ENCODE data around the gene SPSB1. TPM values are rescaled to one million over a fixed set of nuclear protein-coding genes. Genes with fewer than 3 reads are reported as not detected.

The SPSB1 gene
- total RNA-seq, 1 donor from 2014 or later, result 60.0 TPM

- H3K27me3 ChIP-seq (ENCODE audit: control insufficient read depth, insufficient read depth, low read length), result no peaks in the 10 kb centered on the region
- no peak for TF ChIP-seq CTCF (IDR thresholded peaks at IDR 0.05; ENCODE audit: insufficient read depth, low read length, poor library complexity, severe bottlenecking)
- H3K36me3 ChIP-seq (ENCODE audit: control insufficient read depth, insufficient read depth, low read length), result no peaks in the 10 kb centered on the region
- no peak for DNase-seq (ENCODE audit: low read depth)
- H3K4me3 ChIP-seq (ENCODE audit: low read depth, low read length), result no peak overlapping the region
These were observed 30.4 kb upstream of the SPSB1 start for GRCh38 chr1:9262096-9262986.

GRCh38 chr1:9263276-9263855 is 29.3 kb upstream of the SPSB1 start:
- Histone ChIP-seq H3K27me3 (ENCODE audit: control insufficient read depth, insufficient read depth, low read length) (no peaks in the 10 kb centered on the region), H3K36me3 (ENCODE audit: control insufficient read depth, insufficient read depth, low read length) (no peaks in the 10 kb centered on the region), H3K4me3 (ENCODE audit: low read depth, low read length) (no peak overlapping the region)
- DNase-seq (ENCODE audit: low read depth), result no peak
- no peak for TF ChIP-seq CTCF (IDR thresholded peaks at IDR 0.05; ENCODE audit: insufficient read depth, low read length, poor library complexity, severe bottlenecking)

- TF ChIP-seq CTCF (IDR thresholded peaks at IDR 0.05; ENCODE audit: insufficient read depth, low read length, poor library complexity, severe bottlenecking), result no peak
- DNase-seq (ENCODE audit: low read depth), result no peak
- no peaks in the 10 kb centered on the region for H3K36me3 ChIP-seq (ENCODE audit: control insufficient read depth, insufficient read depth, low read length)
- no peak overlapping the region for H3K4me3 ChIP-seq (ENCODE audit: low read depth, low read length)
- no peaks in the 10 kb centered on the region for H3K27me3 ChIP-seq (ENCODE audit: control insufficient read depth, insufficient read depth, low read length)
These were observed 28.5 kb upstream of the SPSB1 start for GRCh38 chr1:9263984-9264872.

GRCh38 chr1:9265037-9265436 is 27.7 kb upstream of the SPSB1 start:
- DNase-seq (ENCODE audit: low read depth), result no peak
- no peak overlapping the region for H3K4me3 ChIP-seq (ENCODE audit: low read depth, low read length)
- no peaks in the 10 kb centered on the region for H3K27me3 ChIP-seq (ENCODE audit: control insufficient read depth, insufficient read depth, low read length)
- H3K36me3 ChIP-seq (ENCODE audit: control insufficient read depth, insufficient read depth, low read length), result no peaks in the 10 kb centered on the region
- TF ChIP-seq CTCF (IDR thresholded peaks at IDR 0.05; ENCODE audit: insufficient read depth, low read length, poor library complexity, severe bottlenecking), result no peak

- H3K36me3 ChIP-seq (ENCODE audit: control insufficient read depth, insufficient read depth, low read length), result no peaks in the 10 kb centered on the region
- no peak for DNase-seq (ENCODE audit: low read depth)
- no peak for TF ChIP-seq CTCF (IDR thresholded peaks at IDR 0.05; ENCODE audit: insufficient read depth, low read length, poor library complexity, severe bottlenecking)
- H3K27me3 ChIP-seq (ENCODE audit: control insufficient read depth, insufficient read depth, low read length), result no peaks in the 10 kb centered on the region
- no peak overlapping the region for H3K4me3 ChIP-seq (ENCODE audit: low read depth, low read length)
These were observed 26.7 kb upstream of the SPSB1 start for GRCh38 chr1:9265968-9266367.

All from kidney epithelial cell (primary cell).